Ishikawa (cell line): ENCODE measurements around the gene PSMD2.

Experiments
- CEBPB ChIP-seq: IDR thresholded peaks from 2 replicates; pipeline ENCODE4 v1.6.1; 2012
- CREB1 ChIP-seq: IDR thresholded peaks from 2 replicates; pipeline ENCODE4 v1.6.1; 2012; ENCODE audit warnings: low read depth
- EGR1 ChIP-seq: IDR thresholded peaks from 2 replicates; pipeline ENCODE4 v1.6.1; 2012
- EP300 ChIP-seq: IDR thresholded peaks from 2 replicates; pipeline ENCODE4 v1.6.1; 2012; ENCODE audit warnings: borderline replicate concordance
- FOXM1 ChIP-seq: IDR thresholded peaks from 2 replicates; pipeline ENCODE4 v1.6.1; 2012; ENCODE audit warnings: low read depth, borderline replicate concordance
- MAX ChIP-seq: IDR thresholded peaks from 2 replicates; pipeline ENCODE4 v1.6.1; 2012
- NFIC ChIP-seq: IDR thresholded peaks from 2 replicates; pipeline ENCODE4 v1.6.1; 2012
- RAD21 ChIP-seq: IDR thresholded peaks from 2 replicates; pipeline ENCODE4 v1.6.1; 2012; ENCODE audit warnings: low read depth
- REST ChIP-seq: IDR thresholded peaks from 2 replicates; pipeline ENCODE4 v1.6.1; 2012; ENCODE audit warnings: low read depth, mild to moderate bottlenecking
- TAF1 ChIP-seq: IDR thresholded peaks from 2 replicates; pipeline ENCODE4 v1.6.1; 2012; ENCODE audit warnings: low read depth, mild to moderate bottlenecking
- TCF12 ChIP-seq: IDR thresholded peaks from 2 replicates; pipeline ENCODE4 v1.6.1; 2012; ENCODE audit warnings: low read depth
- TEAD4 ChIP-seq: IDR thresholded peaks from 2 replicates; pipeline ENCODE4 v1.6.1; 2012
- USF1 ChIP-seq: IDR thresholded peaks from 2 replicates; pipeline ENCODE4 v1.6.1; 2012
- YY1 ChIP-seq: IDR thresholded peaks from 2 replicates; pipeline ENCODE4 v1.6.1; 2012; ENCODE audit warnings: low read depth
- ZBTB7A ChIP-seq: IDR thresholded peaks from 2 replicates; pipeline ENCODE4 v1.6.1; 2012; ENCODE audit warnings: low read depth

PSMD2 gene

GRCh38 chr3:184354754-184355153 lies 55.7 kb downstream of the PSMD2 start:
- no peak for TF ChIP-seq CREB1
- no peak for TF ChIP-seq ZBTB7A
- no peak for TF ChIP-seq NFIC
- no peak for TF ChIP-seq FOXM1
- no peak for TF ChIP-seq TCF12
- no peak for TF ChIP-seq EGR1
- TF ChIP-seq YY1 = no peak

GRCh38 chr3:184355261-184356040 lies 56.4 kb downstream of the PSMD2 start:
- no peak for TF ChIP-seq MAX
- no peak for TF ChIP-seq RAD21
- no peak for TF ChIP-seq TAF1
- no peak for TF ChIP-seq NFIC
- no peak for TF ChIP-seq FOXM1
- TF ChIP-seq USF1 = no peak
- TF ChIP-seq TEAD4 = no peak
- TF ChIP-seq CREB1 = no peak
- no peak for TF ChIP-seq EGR1
- no peak for TF ChIP-seq EP300
- no peak for TF ChIP-seq ZBTB7A
- TF ChIP-seq REST = no peak
- no peak for TF ChIP-seq CEBPB

GRCh38 chr3:184357248-184358123 lies 58.4 kb downstream of the PSMD2 start:
- TF ChIP-seq EGR1 = no peak
- no peak for TF ChIP-seq MAX
- no peak for TF ChIP-seq TEAD4
- TF ChIP-seq ZBTB7A = no peak
- TF ChIP-seq CREB1 = no peak
- no peak for TF ChIP-seq EP300
- no peak for TF ChIP-seq YY1
- TF ChIP-seq REST = no peak
- no peak for TF ChIP-seq RAD21
- no peak for TF ChIP-seq USF1
- no peak for TF ChIP-seq TAF1
- TF ChIP-seq CEBPB = no peak
- no peak for TF ChIP-seq NFIC
- no peak for TF ChIP-seq TCF12

- TF ChIP-seq USF1 (no peak), RAD21 (no peak), EP300 (no peak), FOXM1 (no peak), REST (no peak), ZBTB7A (no peak), YY1 (no peak), CEBPB (no peak), TAF1 (no peak), TEAD4 (no peak), CREB1 (no peak), NFIC (no peak), TCF12 (no peak), EGR1 (no peak), MAX (no peak)
Measured at GRCh38 chr3:184358124-184358767, 59.2 kb downstream of the PSMD2 start.
